ENCODE results near the gene RAD17. TPM values are rescaled to one million over a fixed set of nuclear protein-coding genes. Genes with fewer than 3 reads are reported as not detected.

Gene RAD17
- polyA plus RNA-seq, 1 donor from 2014 or later: 51.8 TPM

DNA sequence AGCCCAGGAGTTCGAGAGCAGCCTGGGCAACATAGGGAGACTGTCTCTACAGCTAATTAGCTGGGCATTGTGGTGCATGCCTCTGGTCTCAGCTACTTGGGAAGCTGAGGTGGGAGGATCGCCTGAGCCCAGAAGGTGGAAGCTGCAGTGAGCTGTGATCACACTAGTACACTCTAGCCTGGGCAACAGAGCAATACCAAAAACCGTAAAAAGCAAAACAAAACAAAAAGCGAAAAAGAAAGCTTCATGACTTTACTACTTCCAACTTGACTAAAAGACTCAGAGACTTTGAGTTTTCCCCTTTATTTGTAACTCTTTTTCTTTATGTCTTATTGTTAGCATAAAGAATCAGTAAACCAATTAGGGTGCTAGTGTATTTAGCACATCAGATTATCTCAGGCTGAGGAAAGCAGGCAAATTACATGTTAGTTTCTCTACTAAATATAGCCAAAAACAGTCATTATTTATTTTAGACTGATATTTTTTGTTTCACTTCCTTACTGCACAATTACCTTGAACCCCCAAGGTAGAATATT lies 5.4 kb downstream of the RAD17 start:
- Histone ChIP-seq H3K27me3 (ENCODE audit: insufficient read depth, low read depth, low read length) (no peaks in the 10 kb centered on the region), H3K9me2 (ENCODE audit: insufficient read depth, low read length) (no peaks in the 10 kb centered on the region), H3K4me3 (ENCODE audit: low read length) (no peak overlapping the region), H3K9me3 (ENCODE audit: low read length) (no peaks in the 10 kb centered on the region), H3K79me2 (replicated peaks; ENCODE audit: insufficient read depth, low read length) (peaks cover 26% of the 10 kb centered on the region), H3F3A (ENCODE audit: insufficient read depth, low read length, poor library complexity, severe bottlenecking) (no peaks in the 10 kb centered on the region), H4K20me1 (ENCODE audit: insufficient read depth) (no peaks in the 10 kb centered on the region), H3K36me3 (ENCODE audit: insufficient read depth, low read length) (no peaks in the 10 kb centered on the region), H2AFZ (ENCODE audit: low read depth, low read length) (no peak overlapping the region), H3K9ac (ENCODE audit: low read length) (no peak overlapping the region), H3K4me2 (ENCODE audit: low read length) (no peak overlapping the region), H3K27ac (ENCODE audit: low read length) (no peak overlapping the region)
- no peak for TF ChIP-seq RAD21 (conservative IDR thresholded peaks at IDR 0.05)
- TF ChIP-seq, protein P1, sequence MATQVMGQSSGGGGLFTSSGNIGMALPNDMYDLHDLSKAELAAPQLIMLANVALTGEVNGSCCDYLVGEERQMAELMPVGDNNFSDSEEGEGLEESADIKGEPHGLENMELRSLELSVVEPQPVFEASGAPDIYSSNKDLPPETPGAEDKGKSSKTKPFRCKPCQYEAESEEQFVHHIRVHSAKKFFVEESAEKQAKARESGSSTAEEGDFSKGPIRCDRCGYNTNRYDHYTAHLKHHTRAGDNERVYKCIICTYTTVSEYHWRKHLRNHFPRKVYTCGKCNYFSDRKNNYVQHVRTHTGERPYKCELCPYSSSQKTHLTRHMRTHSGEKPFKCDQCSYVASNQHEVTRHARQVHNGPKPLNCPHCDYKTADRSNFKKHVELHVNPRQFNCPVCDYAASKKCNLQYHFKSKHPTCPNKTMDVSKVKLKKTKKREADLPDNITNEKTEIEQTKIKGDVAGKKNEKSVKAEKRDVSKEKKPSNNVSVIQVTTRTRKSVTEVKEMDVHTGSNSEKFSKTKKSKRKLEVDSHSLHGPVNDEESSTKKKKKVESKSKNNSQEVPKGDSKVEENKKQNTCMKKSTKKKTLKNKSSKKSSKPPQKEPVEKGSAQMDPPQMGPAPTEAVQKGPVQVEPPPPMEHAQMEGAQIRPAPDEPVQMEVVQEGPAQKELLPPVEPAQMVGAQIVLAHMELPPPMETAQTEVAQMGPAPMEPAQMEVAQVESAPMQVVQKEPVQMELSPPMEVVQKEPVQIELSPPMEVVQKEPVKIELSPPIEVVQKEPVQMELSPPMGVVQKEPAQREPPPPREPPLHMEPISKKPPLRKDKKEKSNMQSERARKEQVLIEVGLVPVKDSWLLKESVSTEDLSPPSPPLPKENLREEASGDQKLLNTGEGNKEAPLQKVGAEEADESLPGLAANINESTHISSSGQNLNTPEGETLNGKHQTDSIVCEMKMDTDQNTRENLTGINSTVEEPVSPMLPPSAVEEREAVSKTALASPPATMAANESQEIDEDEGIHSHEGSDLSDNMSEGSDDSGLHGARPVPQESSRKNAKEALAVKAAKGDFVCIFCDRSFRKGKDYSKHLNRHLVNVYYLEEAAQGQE (IDR thresholded peaks at IDR 0.05; ENCODE audit: borderline replicate concordance): no peak
- TF ChIP-seq TAF1 (IDR thresholded peaks at IDR 0.05; ENCODE audit: low read depth): no peak
- no peak for TF ChIP-seq EP300 (conservative IDR thresholded peaks at IDR 0.05; ENCODE audit: poor library complexity, severe bottlenecking)
- TF ChIP-seq POLR2AphosphoS5 (IDR thresholded peaks at IDR 0.05): no peak
- TF ChIP-seq MXI1 (conservative IDR thresholded peaks at IDR 0.05; ENCODE audit: poor library complexity, severe bottlenecking): no peak
- TF ChIP-seq EZH2 (IDR thresholded peaks at IDR 0.05; ENCODE audit: borderline replicate concordance, insufficient read depth, low read length, poor library complexity, severe bottlenecking): no peak
- TF ChIP-seq SMC3 (conservative IDR thresholded peaks at IDR 0.05; ENCODE audit: poor library complexity): no peak
- TF ChIP-seq, protein P2, sequence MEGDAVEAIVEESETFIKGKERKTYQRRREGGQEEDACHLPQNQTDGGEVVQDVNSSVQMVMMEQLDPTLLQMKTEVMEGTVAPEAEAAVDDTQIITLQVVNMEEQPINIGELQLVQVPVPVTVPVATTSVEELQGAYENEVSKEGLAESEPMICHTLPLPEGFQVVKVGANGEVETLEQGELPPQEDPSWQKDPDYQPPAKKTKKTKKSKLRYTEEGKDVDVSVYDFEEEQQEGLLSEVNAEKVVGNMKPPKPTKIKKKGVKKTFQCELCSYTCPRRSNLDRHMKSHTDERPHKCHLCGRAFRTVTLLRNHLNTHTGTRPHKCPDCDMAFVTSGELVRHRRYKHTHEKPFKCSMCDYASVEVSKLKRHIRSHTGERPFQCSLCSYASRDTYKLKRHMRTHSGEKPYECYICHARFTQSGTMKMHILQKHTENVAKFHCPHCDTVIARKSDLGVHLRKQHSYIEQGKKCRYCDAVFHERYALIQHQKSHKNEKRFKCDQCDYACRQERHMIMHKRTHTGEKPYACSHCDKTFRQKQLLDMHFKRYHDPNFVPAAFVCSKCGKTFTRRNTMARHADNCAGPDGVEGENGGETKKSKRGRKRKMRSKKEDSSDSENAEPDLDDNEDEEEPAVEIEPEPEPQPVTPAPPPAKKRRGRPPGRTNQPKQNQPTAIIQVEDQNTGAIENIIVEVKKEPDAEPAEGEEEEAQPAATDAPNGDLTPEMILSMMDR (IDR thresholded peaks at IDR 0.05; ENCODE audit: poor library complexity, severe bottlenecking): no peak

DNA sequence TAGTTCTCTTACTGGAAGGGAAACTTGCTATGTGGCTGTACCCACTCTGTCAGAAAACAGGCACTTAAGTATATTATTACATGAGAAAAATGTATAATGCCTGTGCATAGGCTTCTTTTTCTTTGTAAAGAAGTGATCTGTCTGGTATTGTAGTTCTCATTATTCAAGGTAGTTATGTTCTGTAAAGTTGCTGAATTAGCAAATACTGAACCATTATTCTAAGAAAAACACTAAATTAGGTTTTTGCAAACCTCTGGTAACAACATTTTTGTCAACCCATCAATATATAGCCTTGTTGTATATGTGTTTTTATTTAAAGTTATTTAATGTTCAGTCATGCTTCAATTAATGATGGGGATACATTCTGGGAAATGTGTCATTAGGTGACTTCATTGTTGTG lies 8.8 kb downstream of the RAD17 start:
- H3K36me3 ChIP-seq (ENCODE audit: insufficient read depth, low read length): no peaks in the 10 kb centered on the region
- no peak overlapping the region for H3K9ac ChIP-seq (ENCODE audit: low read length)
- no peak overlapping the region for H2AFZ ChIP-seq (ENCODE audit: low read depth, low read length)
- no peak overlapping the region for H3K4me2 ChIP-seq (ENCODE audit: low read length)
- TF ChIP-seq, protein P1 (IDR thresholded peaks at IDR 0.05; ENCODE audit: borderline replicate concordance): no peak
- TF ChIP-seq RAD21 (conservative IDR thresholded peaks at IDR 0.05): no peak
- no peak for TF ChIP-seq POLR2AphosphoS5 (IDR thresholded peaks at IDR 0.05)
- no peak overlapping the region for H3K27ac ChIP-seq (ENCODE audit: low read length)
- H3K9me3 ChIP-seq (ENCODE audit: low read length): no peaks in the 10 kb centered on the region
- H3F3A ChIP-seq (ENCODE audit: insufficient read depth, low read length, poor library complexity, severe bottlenecking): no peaks in the 10 kb centered on the region
- no peak overlapping the region for H3K4me3 ChIP-seq (ENCODE audit: low read length)
- H3K27me3 ChIP-seq (ENCODE audit: insufficient read depth, low read depth, low read length): no peaks in the 10 kb centered on the region
- H4K20me1 ChIP-seq (ENCODE audit: insufficient read depth): no peaks in the 10 kb centered on the region
- H3K79me2 ChIP-seq (replicated peaks; ENCODE audit: insufficient read depth, low read length): no peaks in the 10 kb centered on the region
- no peaks in the 10 kb centered on the region for H3K9me2 ChIP-seq (ENCODE audit: insufficient read depth, low read length)

Data from neural cell (in vitro differentiated cells).